HG03439 (cell line): Measurements from ENCODE around the gene NRG2.

Experiments
- ATAC-seq: cut with Tn5 transposase; IDR thresholded peaks from one replicate; pipeline ENCODE4 v1.9.1; 2021; ENCODE audit warnings: mild to moderate bottlenecking, moderate library complexity; ENCODE audit not compliant: unreplicated experiment

NRG2 gene

GRCh38 chr5:140042643-140043507 lies at the start of gene NRG2:
Gene NRG2 (minus strand): TSS chr5:140043299.
- peak; percentile 42 for ATAC-seq

- ATAC-seq, result no peak
Observed at GRCh38 chr5:140090251-140090650, 47.2 kb upstream of the NRG2 start.

GRCh38 chr5:140084541-140084940 lies 41.4 kb upstream of the NRG2 start:
- ATAC-seq, result no peak

GRCh38 chr5:140083650-140084049 lies 40.6 kb upstream of the NRG2 start:
- ATAC-seq, result no peak

GRCh38 chr5:140083120-140083519 lies 40.0 kb upstream of the NRG2 start:
- ATAC-seq, result no peak

- ATAC-seq, result no peak
Observed at GRCh38 chr5:140076788-140077187, 33.7 kb upstream of the NRG2 start.

- ATAC-seq, result no peak
Observed at GRCh38 chr5:140076142-140076541, 33.0 kb upstream of the NRG2 start.

GRCh38 chr5:140075371-140075770 lies 32.3 kb upstream of the NRG2 start:
- ATAC-seq, result no peak

GRCh38 chr5:140073296-140073695 lies 30.2 kb upstream of the NRG2 start:
- ATAC-seq, result no peak

- ATAC-seq, result no peak
Observed at GRCh38 chr5:140072812-140073211, 29.7 kb upstream of the NRG2 start.

- no peak for ATAC-seq
Observed at GRCh38 chr5:140060816-140061215, 17.7 kb upstream of the NRG2 start.

- ATAC-seq, result no peak
Observed at GRCh38 chr5:140058212-140058932, 15.3 kb upstream of the NRG2 start.

GRCh38 chr5:140056880-140057279 lies 13.8 kb upstream of the NRG2 start:
- ATAC-seq, result no peak

- ATAC-seq, result no peak
Observed at GRCh38 chr5:140055152-140055551, 12.1 kb upstream of the NRG2 start.

- ATAC-seq, result no peak
Observed at GRCh38 chr5:140054086-140054689, 11.1 kb upstream of the NRG2 start.

- ATAC-seq, result no peak
Observed at GRCh38 chr5:140051950-140052349, 8.9 kb upstream of the NRG2 start.

GRCh38 chr5:140049713-140050112 lies 6.6 kb upstream of the NRG2 start:
- no peak for ATAC-seq

GRCh38 chr5:140049205-140049604 lies 6.1 kb upstream of the NRG2 start:
- ATAC-seq, result no peak

- ATAC-seq, result no peak
Observed at GRCh38 chr5:140044041-140044440, 942 bp upstream of the NRG2 start.

GRCh38 chr5:140043508-140043872 lies 391 bp upstream of the NRG2 start:
- ATAC-seq, result no peak

- ATAC-seq, result no peak
Observed at GRCh38 chr5:140042393-140042642, 781 bp downstream of the NRG2 start.
